SK-N-SH treated with all-trans-retinoic acid at 6 μM for 48 hours (cell line): ENCODE data around the gene SRP54.

Experiments used
- ARNTL ChIP-seq: fragments of 450-650 bp; formaldehyde crosslinking; IDR thresholded peaks from 2 replicates; pipeline ENCODE4 v1.5.0; 2020; ENCODE audit warnings: low read depth, mild to moderate bottlenecking, moderate library complexity, borderline replicate concordance
- CREB5 ChIP-seq: fragments of 250-450 bp; sonication (Bioruptor Pico); IDR thresholded peaks from 2 replicates; pipeline ENCODE4 v1.5.1; 2020; ENCODE audit warnings: low read depth, mild to moderate bottlenecking, moderate library complexity
- CSDC2 ChIP-seq: fragments of 250-450 bp; sonication (Bioruptor Pico); IDR thresholded peaks from 2 replicates; pipeline ENCODE4 v1.5.0; 2020; ENCODE audit warnings: mild to moderate bottlenecking, moderate library complexity
- CSRNP3 ChIP-seq: fragments of 250-450 bp; sonication (Bioruptor Pico); IDR thresholded peaks from 2 replicates; pipeline ENCODE4 v1.5.1; 2021; ENCODE audit warnings: mild to moderate bottlenecking, moderate library complexity
- OSR1 ChIP-seq: fragments of 250-450 bp; sonication (Bioruptor Pico); IDR thresholded peaks from 2 replicates; pipeline ENCODE4 v1.8.0; 2022; ENCODE audit warnings: moderate library complexity, mild to moderate bottlenecking, inconsistent platforms
- POU6F1 ChIP-seq: fragments of 250-450 bp; sonication (Bioruptor Pico); IDR thresholded peaks from 2 replicates; pipeline ENCODE4 v1.8.0; 2021; ENCODE audit warnings: low read depth, mild to moderate bottlenecking, moderate library complexity, borderline replicate concordance
- RARB ChIP-seq: fragments of 250-450 bp; sonication (Bioruptor Pico); IDR thresholded peaks from 2 replicates; pipeline ENCODE4 v1.8.0; 2021; ENCODE audit warnings: mild to moderate bottlenecking, moderate library complexity
- ZC3H10 ChIP-seq: fragments of 250-450 bp; sonication (Bioruptor Pico); IDR thresholded peaks from 2 replicates; pipeline ENCODE4 v1.5.1; 2021; ENCODE audit warnings: mild to moderate bottlenecking, moderate library complexity

GRCh38 chr14:34943506-34943905 is 39.3 kb upstream of the SRP54 start:
- no peak for TF ChIP-seq POU6F1 (CRISPR knock-in tag)
- TF ChIP-seq ARNTL (CRISPR knock-in tag): no peak
- TF ChIP-seq CSDC2 (CRISPR knock-in tag): no peak
- no peak for TF ChIP-seq RARB
- no peak for TF ChIP-seq CSRNP3 (CRISPR knock-in tag)
- no peak for TF ChIP-seq CREB5 (CRISPR knock-in tag)
- no peak for TF ChIP-seq OSR1
- no peak for TF ChIP-seq ZC3H10 (CRISPR knock-in tag)
